Measurements from ENCODE around the gene RGS3. TPM values are rescaled to one million over a fixed set of nuclear protein-coding genes. Genes with fewer than 3 reads are reported as not detected.

Gene RGS3
- total RNA-seq, 1 experiment from 2014 or later, result 39.4 TPM

DNA sequence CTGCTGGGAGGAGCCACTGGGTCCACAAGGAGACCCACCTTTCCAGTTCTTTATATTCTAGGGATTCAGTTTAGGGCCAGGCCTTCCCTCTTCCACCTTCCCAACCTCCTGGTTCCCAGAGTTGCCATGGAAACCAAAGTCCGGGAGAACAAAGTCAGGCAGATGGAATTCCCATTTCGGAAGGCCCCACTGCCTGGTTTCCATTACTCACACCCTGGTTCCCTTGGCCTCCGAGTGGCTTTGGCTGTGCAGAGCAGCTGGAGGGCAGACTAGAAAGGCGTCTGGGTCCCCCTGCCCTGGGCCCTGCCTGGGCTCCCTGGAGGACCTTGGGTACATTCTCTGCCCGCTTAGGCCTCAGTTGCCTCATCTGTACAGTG is 136.1 kb downstream of the RGS3 start:
- Histone ChIP-seq H3K27ac (ENCODE audit: low read depth, low read length) (no peak overlapping the region), H3K9ac (ENCODE audit: low read length) (no peak overlapping the region), H3K9me2 (ENCODE audit: insufficient read depth) (no peaks in the 10 kb centered on the region), H3K4me1 (ENCODE audit: control insufficient read depth in 1 of 2, insufficient read depth in 2 of 2, low read length in 2 of 2) (peaks cover 20 to 43% of the 10 kb centered on the region in 2 experiments), H3K79me2 (ENCODE audit: insufficient read depth, low read length) (no peaks in the 10 kb centered on the region), H3K9me3 (ENCODE audit: control insufficient read depth in 1 of 2, insufficient read depth in 1 of 2, low read depth in 1 of 2, low read length in 2 of 2) (no peaks in the 10 kb centered on the region), H2AFZ (ENCODE audit: low read depth, low read length, poor library complexity, severe bottlenecking) (no peak overlapping the region), H4K20me1 (ENCODE audit: insufficient read depth) (no peaks in the 10 kb centered on the region), H3K36me3 (ENCODE audit: control insufficient read depth in 1 of 2, insufficient read depth in 2 of 2, low read length in 2 of 2) (peaks cover 0 to 2% of the 10 kb centered on the region in 2 experiments; a peak in 2 of 4 replicates), H3K4me2 (ENCODE audit: low read length) (no peak overlapping the region), H3K4me3 (replicated peaks in 1 of 2; ENCODE audit: low read depth in 1 of 2, low read length in 2 of 2) (no peak overlapping the region), H3K27me3 (ENCODE audit: insufficient read depth, low read length) (no peaks in the 10 kb centered on the region)
- RAD21 ChIA-PET (ENCODE audit: low non-redundant PET in 1 of 2, low total read pairs in 2 of 2, uncharacterized antibody in 2 of 2, unreplicated experiment in 2 of 2), result no interaction called here
- BruUV-seq (replicated peaks), result no TSS peak
- POLR2A ChIA-PET, result no interaction called here
- CTCF ChIA-PET, result interaction anchor here (3.9 kb wide), 1 partner anchor 7 kb away, joined by 23 read pairs; no protein-coding TSS in a partner anchor
- no peak for ATAC-seq
- TF ChIP-seq FOSL1 (IDR thresholded peaks at IDR 0.05; ENCODE audit: low read depth) (no peak), TCF7L2 (IDR thresholded peaks at IDR 0.05; ENCODE audit: borderline replicate concordance, extremely low read depth, insufficient read depth, insufficient read length) (no peak), YY1 (IDR thresholded peaks at IDR 0.05; ENCODE audit: extremely low read depth, insufficient replicate concordance, low read depth, low read length) (no peak), RAD21 (IDR thresholded peaks at IDR 0.05; ENCODE audit: low read depth) (no peak), EZH2phosphoT487 (IDR thresholded peaks at IDR 0.05; ENCODE audit: borderline replicate concordance) (no peak), SIN3A (IDR thresholded peaks at IDR 0.05; ENCODE audit: low read depth) (no peak), SP1 (IDR thresholded peaks at IDR 0.05; ENCODE audit: low read depth) (no peak)
- TF ChIP-seq, protein P1, sequence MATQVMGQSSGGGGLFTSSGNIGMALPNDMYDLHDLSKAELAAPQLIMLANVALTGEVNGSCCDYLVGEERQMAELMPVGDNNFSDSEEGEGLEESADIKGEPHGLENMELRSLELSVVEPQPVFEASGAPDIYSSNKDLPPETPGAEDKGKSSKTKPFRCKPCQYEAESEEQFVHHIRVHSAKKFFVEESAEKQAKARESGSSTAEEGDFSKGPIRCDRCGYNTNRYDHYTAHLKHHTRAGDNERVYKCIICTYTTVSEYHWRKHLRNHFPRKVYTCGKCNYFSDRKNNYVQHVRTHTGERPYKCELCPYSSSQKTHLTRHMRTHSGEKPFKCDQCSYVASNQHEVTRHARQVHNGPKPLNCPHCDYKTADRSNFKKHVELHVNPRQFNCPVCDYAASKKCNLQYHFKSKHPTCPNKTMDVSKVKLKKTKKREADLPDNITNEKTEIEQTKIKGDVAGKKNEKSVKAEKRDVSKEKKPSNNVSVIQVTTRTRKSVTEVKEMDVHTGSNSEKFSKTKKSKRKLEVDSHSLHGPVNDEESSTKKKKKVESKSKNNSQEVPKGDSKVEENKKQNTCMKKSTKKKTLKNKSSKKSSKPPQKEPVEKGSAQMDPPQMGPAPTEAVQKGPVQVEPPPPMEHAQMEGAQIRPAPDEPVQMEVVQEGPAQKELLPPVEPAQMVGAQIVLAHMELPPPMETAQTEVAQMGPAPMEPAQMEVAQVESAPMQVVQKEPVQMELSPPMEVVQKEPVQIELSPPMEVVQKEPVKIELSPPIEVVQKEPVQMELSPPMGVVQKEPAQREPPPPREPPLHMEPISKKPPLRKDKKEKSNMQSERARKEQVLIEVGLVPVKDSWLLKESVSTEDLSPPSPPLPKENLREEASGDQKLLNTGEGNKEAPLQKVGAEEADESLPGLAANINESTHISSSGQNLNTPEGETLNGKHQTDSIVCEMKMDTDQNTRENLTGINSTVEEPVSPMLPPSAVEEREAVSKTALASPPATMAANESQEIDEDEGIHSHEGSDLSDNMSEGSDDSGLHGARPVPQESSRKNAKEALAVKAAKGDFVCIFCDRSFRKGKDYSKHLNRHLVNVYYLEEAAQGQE (IDR thresholded peaks at IDR 0.05; ENCODE audit: low read depth), result no peak
- TF ChIP-seq, protein P2, sequence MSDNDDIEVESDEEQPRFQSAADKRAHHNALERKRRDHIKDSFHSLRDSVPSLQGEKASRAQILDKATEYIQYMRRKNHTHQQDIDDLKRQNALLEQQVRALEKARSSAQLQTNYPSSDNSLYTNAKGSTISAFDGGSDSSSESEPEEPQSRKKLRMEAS (IDR thresholded peaks at IDR 0.05), result no peak
- intact Hi-C loops (cut with micrococcal nuclease), result no loop called here
- no peak for DNase-seq (ENCODE audit: low read depth, low spot score)
